Sigmoid colon (tissue), 4 donors: ENCODE measurements around the gene FBH1.

ENCODE experiments used
- CTCF ChIP-seq, 4 experiments: fragments of 450-650 bp in 3 of 4; fragments of 200-600 bp in 1 of 4; IDR thresholded peaks; one replicate each; pipeline ENCODE4 v1.5.1; 2016 to 2019; ENCODE audit warnings: antibody characterized with exemption in 4 of 4, mild to moderate bottlenecking in 3 of 4, moderate library complexity in 2 of 4
- EP300 ChIP-seq, 4 donors: sonication (generic); formaldehyde crosslinking; IDR thresholded peaks; one replicate each; pipeline ENCODE4 v1.6.1; 2017; ENCODE audit warnings: antibody characterized with exemption in 4 of 4
- POLR2A ChIP-seq, 2 donors: fragments of 450-650 bp; IDR thresholded peaks; one replicate each; pipeline ENCODE4 v1.6.1; 2016; ENCODE audit warnings: antibody characterized with exemption in 2 of 2, mild to moderate bottlenecking in 2 of 2, moderate library complexity in 2 of 2
- POLR2AphosphoS5 ChIP-seq, 4 donors: sonication (generic); formaldehyde crosslinking; IDR thresholded peaks; one replicate each; pipeline ENCODE4 v1.6.1; 2017; ENCODE audit warnings: antibody characterized with exemption in 4 of 4

DNA sequence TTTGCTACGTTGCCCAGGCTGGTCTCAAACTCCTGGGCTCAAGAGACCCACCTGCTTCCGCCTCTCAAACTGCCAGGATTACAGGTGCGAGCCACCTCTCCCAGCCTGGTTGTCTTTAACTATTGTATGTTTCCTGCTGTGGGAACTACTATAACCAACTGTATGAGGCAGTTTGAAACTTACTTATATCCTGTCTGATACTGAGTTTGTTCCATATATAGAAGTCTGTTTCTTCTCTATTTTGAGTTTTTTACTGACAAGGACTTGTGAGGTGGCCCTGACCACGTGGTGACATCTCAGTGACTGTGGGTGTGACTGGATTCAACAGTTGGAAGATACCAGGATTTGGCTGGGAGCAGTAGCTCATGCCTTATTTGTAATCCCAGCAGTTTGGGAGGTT lies 14.2 kb downstream of the FBH1 start:
- TF ChIP-seq CTCF (IDR thresholded peaks at IDR 0.05) = no peak
- no peak for TF ChIP-seq EP300 (IDR thresholded peaks at IDR 0.05)
- no peak for TF ChIP-seq POLR2AphosphoS5 (IDR thresholded peaks at IDR 0.05)
- TF ChIP-seq POLR2A (IDR thresholded peaks at IDR 0.05) = no peak
